KMS-11 (cell line): ENCODE data around the gene MAPK7.

Source experiments
- H2AFZ ChIP-seq: fragments of 200-600 bp; sonication (generic); 2 replicates; pipeline ENCODE4 v1.6.1; 2016; ENCODE audit warnings: antibody characterized with exemption, mixed run types, low read depth
- H3K27ac ChIP-seq: fragments of 200-600 bp; sonication (generic); 2 replicates; pipeline ENCODE4 v1.6.1; 2016; ENCODE audit warnings: mild to moderate bottlenecking, mixed run types
- H3K27me3 ChIP-seq: fragments of 200-600 bp; sonication (generic); 2 replicates; pipeline ENCODE4 v1.6.1; 2017; ENCODE audit warnings: mild to moderate bottlenecking, low read depth, mixed run types, moderate library complexity; ENCODE audit not compliant: insufficient read depth
- H3K36me3 ChIP-seq: fragments of 200-600 bp; sonication (generic); 2 replicates; pipeline ENCODE4 v1.6.1; 2017; ENCODE audit warnings: mild to moderate bottlenecking, mixed run types; ENCODE audit not compliant: insufficient read depth
- H3K4me1 ChIP-seq: fragments of 200-600 bp; sonication (generic); 2 replicates; pipeline ENCODE4 v1.6.1; 2016; ENCODE audit warnings: mild to moderate bottlenecking, low read depth, mixed run types; ENCODE audit not compliant: poor library complexity, severe bottlenecking
- H3K4me2 ChIP-seq: fragments of 200-600 bp; sonication (generic); 2 replicates; pipeline ENCODE4 v1.7.0; 2016; ENCODE audit warnings: mild to moderate bottlenecking, mixed run types
- H3K4me3 ChIP-seq: fragments of 200-600 bp; sonication (generic); IDR thresholded peaks from 2 replicates; pipeline ENCODE4 v1.6.1; 2017; ENCODE audit warnings: low read depth, low read length, mixed read lengths; ENCODE audit not compliant: insufficient read depth
- H3K79me2 ChIP-seq: fragments of 200-600 bp; sonication (generic); 2 replicates; pipeline ENCODE4 v1.6.1; 2016; ENCODE audit warnings: low read depth, mixed run types; ENCODE audit not compliant: insufficient read depth
- H3K9ac ChIP-seq: fragments of 200-600 bp; sonication (generic); 2 replicates; pipeline ENCODE4 v1.6.1; 2016; ENCODE audit warnings: mild to moderate bottlenecking, mixed run types
- H4K20me1 ChIP-seq: fragments of 200-600 bp; sonication (generic); 2 replicates; pipeline ENCODE4 v1.6.1; 2016; ENCODE audit warnings: mild to moderate bottlenecking, mixed run types; ENCODE audit not compliant: insufficient read depth
- TF ChIP-seq, protein P1 (sequence below): fragments of 200-600 bp; sonication (generic); conservative IDR thresholded peaks from 2 replicates; pipeline ENCODE4 v1.6.1; 2017; ENCODE audit warnings: low read depth, mild to moderate bottlenecking, antibody characterized with exemption, low read length, moderate library complexity, mixed read lengths

MAPK7 gene

GRCh38 chr17:19341641-19342610 is 36.4 kb upstream of the MAPK7 start:
- TF ChIP-seq, protein P1, sequence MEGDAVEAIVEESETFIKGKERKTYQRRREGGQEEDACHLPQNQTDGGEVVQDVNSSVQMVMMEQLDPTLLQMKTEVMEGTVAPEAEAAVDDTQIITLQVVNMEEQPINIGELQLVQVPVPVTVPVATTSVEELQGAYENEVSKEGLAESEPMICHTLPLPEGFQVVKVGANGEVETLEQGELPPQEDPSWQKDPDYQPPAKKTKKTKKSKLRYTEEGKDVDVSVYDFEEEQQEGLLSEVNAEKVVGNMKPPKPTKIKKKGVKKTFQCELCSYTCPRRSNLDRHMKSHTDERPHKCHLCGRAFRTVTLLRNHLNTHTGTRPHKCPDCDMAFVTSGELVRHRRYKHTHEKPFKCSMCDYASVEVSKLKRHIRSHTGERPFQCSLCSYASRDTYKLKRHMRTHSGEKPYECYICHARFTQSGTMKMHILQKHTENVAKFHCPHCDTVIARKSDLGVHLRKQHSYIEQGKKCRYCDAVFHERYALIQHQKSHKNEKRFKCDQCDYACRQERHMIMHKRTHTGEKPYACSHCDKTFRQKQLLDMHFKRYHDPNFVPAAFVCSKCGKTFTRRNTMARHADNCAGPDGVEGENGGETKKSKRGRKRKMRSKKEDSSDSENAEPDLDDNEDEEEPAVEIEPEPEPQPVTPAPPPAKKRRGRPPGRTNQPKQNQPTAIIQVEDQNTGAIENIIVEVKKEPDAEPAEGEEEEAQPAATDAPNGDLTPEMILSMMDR, result no peak
- Histone ChIP-seq H3K4me3 (no peak overlapping the region), H3K9ac (no peak overlapping the region), H3K4me2 (no peak overlapping the region), H3K27me3 (no peaks in the 10 kb centered on the region), H3K27ac (no peak overlapping the region), H4K20me1 (no peaks in the 10 kb centered on the region), H3K36me3 (no peaks in the 10 kb centered on the region), H3K4me1 (peaks cover 3% of the 10 kb centered on the region), H2AFZ (no peak overlapping the region), H3K79me2 (no peaks in the 10 kb centered on the region)

DNA sequence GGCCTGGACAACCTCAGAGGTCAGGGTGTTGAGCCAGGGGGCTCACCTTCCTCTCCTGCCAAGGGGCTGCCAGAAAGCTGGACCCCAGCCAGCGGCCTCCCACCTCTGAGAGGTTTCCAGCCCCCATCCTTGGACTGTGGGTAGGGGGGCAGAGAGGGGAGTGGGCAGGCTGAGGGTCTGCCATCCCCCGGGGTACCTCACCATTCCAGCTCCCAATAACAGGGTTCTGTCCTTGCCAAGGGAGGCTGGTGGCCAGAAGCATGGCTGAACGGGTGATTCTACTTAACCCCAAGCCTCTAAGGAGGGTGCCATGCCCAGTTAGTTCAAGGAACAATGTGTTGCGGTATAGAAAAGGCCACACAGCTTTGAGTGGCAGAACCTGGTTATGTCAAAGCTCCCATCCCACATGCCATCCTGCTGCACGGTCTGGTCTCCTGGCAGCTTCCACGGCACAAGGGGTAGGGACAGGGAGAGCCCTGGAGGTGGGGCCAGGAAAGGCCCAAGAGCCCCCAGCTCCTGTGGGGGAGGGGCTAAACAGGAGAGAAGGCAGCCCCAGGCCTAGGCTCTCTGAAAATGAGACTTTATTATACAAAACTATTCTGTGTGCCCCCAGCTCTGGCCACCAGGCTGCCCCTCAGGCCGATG is 35.6 kb upstream of the MAPK7 start:
- Histone ChIP-seq H3K4me1 (peaks cover 3% of the 10 kb centered on the region), H4K20me1 (no peaks in the 10 kb centered on the region), H3K27ac (no peak overlapping the region), H3K36me3 (no peaks in the 10 kb centered on the region), H3K4me2 (no peak overlapping the region), H2AFZ (no peak overlapping the region), H3K4me3 (no peak overlapping the region), H3K27me3 (no peaks in the 10 kb centered on the region), H3K79me2 (no peaks in the 10 kb centered on the region), H3K9ac (no peak overlapping the region)
- TF ChIP-seq, protein P1, result no peak

- H3K4me2 ChIP-seq, result no peak overlapping the region
- H4K20me1 ChIP-seq, result no peaks in the 10 kb centered on the region
- H3K4me1 ChIP-seq, result no peaks in the 10 kb centered on the region
- H3K27me3 ChIP-seq, result no peaks in the 10 kb centered on the region
- H3K27ac ChIP-seq, result no peak overlapping the region
- TF ChIP-seq, protein P1, result no peak
- no peak overlapping the region for H3K9ac ChIP-seq
- no peaks in the 10 kb centered on the region for H3K36me3 ChIP-seq
- H3K79me2 ChIP-seq, result no peaks in the 10 kb centered on the region
- no peak overlapping the region for H2AFZ ChIP-seq
- no peak overlapping the region for H3K4me3 ChIP-seq
These were observed 35.1 kb upstream of the MAPK7 start for GRCh38 chr17:19343256-19343630.

DNA sequence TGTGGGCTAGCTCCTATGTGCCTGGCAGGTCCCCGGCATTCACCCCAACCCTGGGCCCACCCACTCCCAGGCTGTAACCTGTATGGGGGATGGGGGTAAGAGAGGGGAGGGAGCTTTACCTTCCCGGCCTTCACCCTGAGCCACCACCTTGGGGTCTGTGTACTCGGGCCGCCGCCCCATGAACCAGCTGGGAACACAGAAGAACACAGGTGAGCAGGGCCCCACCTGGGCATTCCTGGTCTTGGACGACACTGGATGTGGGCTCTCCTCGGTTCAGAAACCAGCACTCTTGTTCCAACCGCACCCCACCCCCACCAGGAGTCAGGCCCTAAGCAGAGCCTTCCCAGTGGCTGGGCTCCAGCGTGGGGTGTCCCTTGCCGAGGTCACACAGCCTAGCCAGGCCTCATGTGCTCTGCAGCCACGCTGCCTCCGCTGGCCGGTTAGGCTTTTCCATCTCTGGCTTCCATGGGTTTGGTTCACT is 34.6 kb upstream of the MAPK7 start:
- H3K27ac ChIP-seq, result no peak overlapping the region
- no peaks in the 10 kb centered on the region for H3K27me3 ChIP-seq
- H3K4me2 ChIP-seq, result no peak overlapping the region
- no peak overlapping the region for H2AFZ ChIP-seq
- H3K79me2 ChIP-seq, result no peaks in the 10 kb centered on the region
- no peak overlapping the region for H3K4me3 ChIP-seq
- no peak overlapping the region for H3K9ac ChIP-seq
- H3K36me3 ChIP-seq, result no peaks in the 10 kb centered on the region
- no peaks in the 10 kb centered on the region for H4K20me1 ChIP-seq
- no peaks in the 10 kb centered on the region for H3K4me1 ChIP-seq
- TF ChIP-seq, protein P1, result no peak
